Left ventricle myocardium inferior (tissue), 1 donor: ENCODE measurements around the gene PBX1. TPM values are rescaled to one million over a fixed set of nuclear protein-coding genes. Genes with fewer than 3 reads are reported as not detected.

Source experiments
- DNase-seq: peaks from one replicate; pipeline ENCODE4 v3.0.0-alpha.2; 2020
- H3K27ac ChIP-seq: fragments of 200-600 bp; replicated peaks from 2 replicates; pipeline ENCODE4 v1.8.0; 2021
- H3K27me3 ChIP-seq: fragments of 200-600 bp; 2 replicates; pipeline ENCODE4 v1.8.0; 2021; ENCODE audit warnings: low read depth
- H3K36me3 ChIP-seq: fragments of 200-600 bp; 2 replicates; pipeline ENCODE4 v1.8.0; 2021
- H3K4me1 ChIP-seq: fragments of 200-600 bp; 2 replicates; pipeline ENCODE4 v1.8.0; 2021
- H3K4me3 ChIP-seq: fragments of 200-600 bp; 2 replicates; pipeline ENCODE4 v1.8.0; 2021; ENCODE audit warnings: mild to moderate bottlenecking, moderate library complexity
- H3K9me3 ChIP-seq: fragments of 200-600 bp; replicated peaks from 2 replicates; pipeline ENCODE4 v1.8.0; 2021
- intact Hi-C: fragments of 100-400 bp; cut with micrococcal nuclease; formaldehyde crosslinking; loops from one replicate; pipeline ENCODE4 v1.11.0; 2022
- total RNA-seq: library from RNA; stranded (reverse); fragmentation: NEBNext Ultra II Directional; extraction: Animal tissue kit (Norgen Biotek cat#: 25700); gene quantifications from one replicate; pipeline ENCODE4 v1.2.1, GENCODE V29; 2021
- TF ChIP-seq, protein P1 (sequence below): fragments of 200-600 bp; IDR thresholded peaks from 2 replicates; pipeline ENCODE4 v1.8.0; 2021; ENCODE audit warnings: antibody characterized with exemption, mild to moderate bottlenecking, borderline replicate concordance
- donor health status: DM: no; HTN: yes; CAD: no; lungs with severe emphysema.

The PBX1 gene
- total RNA-seq, 1 donor from 2014 or later, result 73.2 TPM

DNA sequence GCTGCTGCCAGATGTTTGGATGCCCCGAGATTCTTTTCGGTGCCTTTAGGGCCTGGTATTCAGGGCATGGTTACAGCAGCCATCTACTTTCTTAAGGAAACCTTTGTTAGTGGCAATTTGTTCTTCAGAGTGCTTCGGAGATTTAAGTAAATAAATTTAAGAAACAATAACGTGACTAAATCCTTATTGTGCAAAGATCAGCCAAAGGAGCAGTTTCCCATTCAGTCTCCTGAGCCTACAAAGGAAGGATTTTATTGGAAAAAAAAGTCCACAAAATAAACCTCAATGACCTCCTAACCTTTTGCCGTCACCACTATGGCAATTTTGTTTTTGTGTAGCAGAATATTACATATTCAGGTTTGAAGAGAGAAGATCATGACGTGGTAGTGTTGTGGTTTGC, 231.1 kb downstream of the PBX1 start:
- Histone ChIP-seq H3K36me3 (peaks cover 13% of the 10 kb centered on the region), H3K27ac (no peak overlapping the region), H3K4me3 (no peak overlapping the region), H3K27me3 (no peaks in the 10 kb centered on the region), H3K9me3 (no peaks in the 10 kb centered on the region), H3K4me1 (peaks cover 63% of the 10 kb centered on the region)
- DNase-seq, result no peak
- intact Hi-C loops, result no loop called here
- TF ChIP-seq, protein P1, sequence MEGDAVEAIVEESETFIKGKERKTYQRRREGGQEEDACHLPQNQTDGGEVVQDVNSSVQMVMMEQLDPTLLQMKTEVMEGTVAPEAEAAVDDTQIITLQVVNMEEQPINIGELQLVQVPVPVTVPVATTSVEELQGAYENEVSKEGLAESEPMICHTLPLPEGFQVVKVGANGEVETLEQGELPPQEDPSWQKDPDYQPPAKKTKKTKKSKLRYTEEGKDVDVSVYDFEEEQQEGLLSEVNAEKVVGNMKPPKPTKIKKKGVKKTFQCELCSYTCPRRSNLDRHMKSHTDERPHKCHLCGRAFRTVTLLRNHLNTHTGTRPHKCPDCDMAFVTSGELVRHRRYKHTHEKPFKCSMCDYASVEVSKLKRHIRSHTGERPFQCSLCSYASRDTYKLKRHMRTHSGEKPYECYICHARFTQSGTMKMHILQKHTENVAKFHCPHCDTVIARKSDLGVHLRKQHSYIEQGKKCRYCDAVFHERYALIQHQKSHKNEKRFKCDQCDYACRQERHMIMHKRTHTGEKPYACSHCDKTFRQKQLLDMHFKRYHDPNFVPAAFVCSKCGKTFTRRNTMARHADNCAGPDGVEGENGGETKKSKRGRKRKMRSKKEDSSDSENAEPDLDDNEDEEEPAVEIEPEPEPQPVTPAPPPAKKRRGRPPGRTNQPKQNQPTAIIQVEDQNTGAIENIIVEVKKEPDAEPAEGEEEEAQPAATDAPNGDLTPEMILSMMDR, result no peak

DNA sequence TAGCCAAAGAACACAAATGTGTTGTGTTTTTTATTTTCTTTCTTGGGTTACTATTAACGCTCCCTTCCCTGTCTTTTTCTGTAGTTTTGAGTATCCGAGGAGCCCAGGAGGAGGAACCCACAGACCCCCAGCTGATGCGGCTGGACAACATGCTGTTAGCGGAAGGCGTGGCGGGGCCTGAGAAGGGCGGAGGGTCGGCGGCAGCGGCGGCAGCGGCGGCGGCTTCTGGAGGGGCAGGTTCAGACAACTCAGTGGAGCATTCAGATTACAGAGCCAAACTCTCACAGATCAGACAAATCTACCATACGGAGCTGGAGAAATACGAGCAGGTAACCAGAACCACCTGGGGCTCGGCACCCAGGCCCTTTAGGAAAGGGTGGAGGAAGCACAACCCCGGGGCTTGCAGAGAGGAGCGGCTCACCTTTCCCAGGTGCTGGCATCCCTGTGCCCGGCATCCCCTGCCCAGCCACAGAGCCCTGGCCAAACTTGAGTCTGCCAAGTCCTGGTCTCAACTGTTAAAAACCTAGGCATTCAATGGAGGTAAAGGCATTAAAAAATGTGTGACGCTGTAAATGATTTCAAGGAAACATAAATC, 233.5 kb downstream of the PBX1 start:
- intact Hi-C loops, result no loop called here
- Histone ChIP-seq H3K27me3 (no peaks in the 10 kb centered on the region), H3K27ac (no peak overlapping the region), H3K9me3 (no peaks in the 10 kb centered on the region), H3K4me3 (no peak overlapping the region), H3K36me3 (peaks cover 13% of the 10 kb centered on the region), H3K4me1 (peaks cover 50% of the 10 kb centered on the region)
- TF ChIP-seq, protein P1, result no peak
- no peak for DNase-seq

DNA sequence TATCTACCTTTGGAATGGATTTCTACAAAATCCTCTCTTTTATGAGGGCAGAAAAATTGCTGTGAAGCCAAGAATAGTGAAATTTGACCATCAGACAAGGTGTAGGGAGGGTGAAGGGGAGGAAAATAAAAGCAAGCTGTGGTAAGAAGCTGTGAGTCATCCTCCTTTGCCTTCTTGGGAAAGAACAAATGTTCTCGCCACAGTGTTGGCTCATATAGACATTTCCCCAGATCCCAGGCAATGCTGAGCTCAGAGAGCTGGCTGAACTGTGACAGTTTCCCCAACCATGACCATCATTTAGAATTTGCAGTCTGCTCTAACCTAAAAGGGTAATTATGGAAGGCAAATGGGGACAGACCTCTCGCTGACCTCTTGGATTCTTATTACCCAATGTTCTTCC, 235.4 kb downstream of the PBX1 start:
- intact Hi-C loops, result no loop called here
- H3K36me3 ChIP-seq, result peaks cover 13% of the 10 kb centered on the region
- no peaks in the 10 kb centered on the region for H3K9me3 ChIP-seq
- no peak for DNase-seq
- H3K27me3 ChIP-seq, result no peaks in the 10 kb centered on the region
- H3K4me1 ChIP-seq, result peaks cover 39% of the 10 kb centered on the region
- no peak overlapping the region for H3K4me3 ChIP-seq
- TF ChIP-seq, protein P1, result no peak
- peak overlapping the region; percentile 2 for H3K27ac ChIP-seq

DNA sequence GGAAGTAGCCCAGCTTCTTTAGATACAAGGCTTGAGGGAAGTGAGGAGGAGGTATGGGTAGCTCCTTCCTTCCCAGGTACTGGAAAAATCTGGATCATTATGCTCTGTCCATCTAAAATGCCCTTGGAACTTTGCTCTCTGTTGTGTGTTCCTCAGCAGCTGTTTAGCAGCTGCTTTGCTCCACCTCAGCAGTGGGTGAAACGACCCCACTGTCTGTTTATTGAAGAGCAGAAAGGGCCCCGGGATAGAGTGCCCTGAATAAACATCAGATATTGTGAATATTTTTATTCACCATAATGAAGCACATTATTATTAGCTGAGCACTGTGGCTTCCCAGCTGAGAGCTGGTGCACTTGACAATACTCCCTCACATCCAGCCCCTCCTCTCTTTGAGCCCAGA, 237.9 kb downstream of the PBX1 start:
- Histone ChIP-seq H3K9me3 (no peaks in the 10 kb centered on the region), H3K4me1 (peaks cover 39% of the 10 kb centered on the region), H3K27ac (no peak overlapping the region), H3K4me3 (no peak overlapping the region), H3K27me3 (no peaks in the 10 kb centered on the region), H3K36me3 (peaks cover 32% of the 10 kb centered on the region)
- TF ChIP-seq, protein P1, result no peak
- DNase-seq, result no peak
- intact Hi-C loops, result no loop called here

DNA sequence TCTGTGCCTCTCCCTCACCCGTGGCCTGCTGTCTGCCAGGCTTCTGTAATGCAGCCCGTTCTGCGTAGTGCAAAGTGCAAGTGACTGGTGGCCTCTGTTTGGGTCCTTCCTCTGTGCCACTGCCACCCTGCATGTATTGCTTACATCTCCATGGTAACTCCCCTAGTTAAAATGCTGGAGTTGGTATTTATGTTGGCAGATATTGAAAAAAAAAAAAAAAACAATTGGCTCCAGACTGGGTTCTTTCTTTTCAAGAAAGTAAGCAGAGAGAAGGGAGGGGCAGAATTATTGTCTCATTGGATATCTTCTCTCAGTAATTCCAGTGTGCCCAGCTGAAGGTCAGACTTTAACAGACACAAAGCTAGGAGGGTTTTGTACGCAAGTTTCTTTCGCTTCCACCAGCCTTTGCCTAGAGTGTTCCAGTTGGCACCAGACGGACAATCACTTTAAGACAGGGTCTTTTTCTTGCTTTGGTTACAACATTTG, 242.3 kb downstream of the PBX1 start:
- no peak overlapping the region for H3K4me3 ChIP-seq
- H3K27ac ChIP-seq, result peak overlapping the region; percentile 9
- peaks cover 23% of the 10 kb centered on the region for H3K36me3 ChIP-seq
- intact Hi-C loops, result no loop called here
- no peaks in the 10 kb centered on the region for H3K27me3 ChIP-seq
- TF ChIP-seq, protein P1, result no peak
- no peaks in the 10 kb centered on the region for H3K9me3 ChIP-seq
- no peak for DNase-seq
- peaks cover 68% of the 10 kb centered on the region for H3K4me1 ChIP-seq
